GM19099 (cell line): ENCODE measurements around the gene PALM3.

Experiments used
- POLR2A ChIP-seq: IDR thresholded peaks from 3 replicates; pipeline ENCODE4 v1.6.1; 2011; ENCODE audit warnings: low read depth; ENCODE audit not compliant: insufficient read length; ENCODE audit errors: extremely low read depth

The PALM3 gene

GRCh38 chr19:14091813-14092462, 30.1 kb upstream of the PALM3 start:
- no peak for TF ChIP-seq POLR2A

- TF ChIP-seq POLR2A = peak; percentile 75
These were observed 29.4 kb upstream of the PALM3 start for GRCh38 chr19:14091081-14091812.

GRCh38 chr19:14090509-14091080, 28.7 kb upstream of the PALM3 start, which contains the start of gene SAMD1:
Gene SAMD1 (minus strand): TSS chr19:14090751.
- TF ChIP-seq POLR2A = no peak

GRCh38 chr19:14089662-14090508, 28.0 kb upstream of the PALM3 start:
- no peak for TF ChIP-seq POLR2A

- no peak for TF ChIP-seq POLR2A
These were observed 27.5 kb upstream of the PALM3 start for GRCh38 chr19:14089412-14089661.

- no peak for TF ChIP-seq POLR2A
These were observed 26.9 kb upstream of the PALM3 start for GRCh38 chr19:14088634-14089411.

GRCh38 chr19:14086098-14086497, 24.2 kb upstream of the PALM3 start:
- TF ChIP-seq POLR2A = no peak

GRCh38 chr19:14085309-14085995, 23.6 kb upstream of the PALM3 start, which contains the start of gene C19orf67:
Gene C19orf67 (minus strand): TSS chr19:14085783. CDS start chr19:14085627, 156 bp downstream.
- TF ChIP-seq POLR2A = no peak

GRCh38 chr19:14082675-14082960, 20.7 kb upstream of the PALM3 start:
- no peak for TF ChIP-seq POLR2A

- no peak for TF ChIP-seq POLR2A
These were observed 20.2 kb upstream of the PALM3 start for GRCh38 chr19:14081797-14082674.

- TF ChIP-seq POLR2A = peak; percentile 77
These were observed 19.3 kb upstream of the PALM3 start for GRCh38 chr19:14080887-14081796.

- TF ChIP-seq POLR2A = no peak
These were observed 16.5 kb upstream of the PALM3 start for GRCh38 chr19:14078411-14078810.
